ENCODE measurements around the gene HOXD8.

HOXD8 gene

GRCh38 chr2:176172007-176172894 lies 42.7 kb downstream of the HOXD8 start:
- Mint-ChIP-seq H3K4me3 (peak overlapping the region; percentile 80 to 95 (median 93)), H3K36me3 (ENCODE audit: low read depth) (peaks cover 27% of the 10 kb centered on the region), H3K27ac (peak overlapping the region; percentile 97 to 100 (median 99)), H3K9me3 (no peaks in the 10 kb centered on the region), H3K4me1 (peaks cover 77% of the 10 kb centered on the region), H3K27me3 (ENCODE audit: low read depth) (peaks cover 4% of the 10 kb centered on the region)
- TF ChIP-seq, protein P1, sequence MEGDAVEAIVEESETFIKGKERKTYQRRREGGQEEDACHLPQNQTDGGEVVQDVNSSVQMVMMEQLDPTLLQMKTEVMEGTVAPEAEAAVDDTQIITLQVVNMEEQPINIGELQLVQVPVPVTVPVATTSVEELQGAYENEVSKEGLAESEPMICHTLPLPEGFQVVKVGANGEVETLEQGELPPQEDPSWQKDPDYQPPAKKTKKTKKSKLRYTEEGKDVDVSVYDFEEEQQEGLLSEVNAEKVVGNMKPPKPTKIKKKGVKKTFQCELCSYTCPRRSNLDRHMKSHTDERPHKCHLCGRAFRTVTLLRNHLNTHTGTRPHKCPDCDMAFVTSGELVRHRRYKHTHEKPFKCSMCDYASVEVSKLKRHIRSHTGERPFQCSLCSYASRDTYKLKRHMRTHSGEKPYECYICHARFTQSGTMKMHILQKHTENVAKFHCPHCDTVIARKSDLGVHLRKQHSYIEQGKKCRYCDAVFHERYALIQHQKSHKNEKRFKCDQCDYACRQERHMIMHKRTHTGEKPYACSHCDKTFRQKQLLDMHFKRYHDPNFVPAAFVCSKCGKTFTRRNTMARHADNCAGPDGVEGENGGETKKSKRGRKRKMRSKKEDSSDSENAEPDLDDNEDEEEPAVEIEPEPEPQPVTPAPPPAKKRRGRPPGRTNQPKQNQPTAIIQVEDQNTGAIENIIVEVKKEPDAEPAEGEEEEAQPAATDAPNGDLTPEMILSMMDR (IDR thresholded peaks at IDR 0.05; ENCODE audit: unreplicated experiment in 3 of 3): no peak

DNA sequence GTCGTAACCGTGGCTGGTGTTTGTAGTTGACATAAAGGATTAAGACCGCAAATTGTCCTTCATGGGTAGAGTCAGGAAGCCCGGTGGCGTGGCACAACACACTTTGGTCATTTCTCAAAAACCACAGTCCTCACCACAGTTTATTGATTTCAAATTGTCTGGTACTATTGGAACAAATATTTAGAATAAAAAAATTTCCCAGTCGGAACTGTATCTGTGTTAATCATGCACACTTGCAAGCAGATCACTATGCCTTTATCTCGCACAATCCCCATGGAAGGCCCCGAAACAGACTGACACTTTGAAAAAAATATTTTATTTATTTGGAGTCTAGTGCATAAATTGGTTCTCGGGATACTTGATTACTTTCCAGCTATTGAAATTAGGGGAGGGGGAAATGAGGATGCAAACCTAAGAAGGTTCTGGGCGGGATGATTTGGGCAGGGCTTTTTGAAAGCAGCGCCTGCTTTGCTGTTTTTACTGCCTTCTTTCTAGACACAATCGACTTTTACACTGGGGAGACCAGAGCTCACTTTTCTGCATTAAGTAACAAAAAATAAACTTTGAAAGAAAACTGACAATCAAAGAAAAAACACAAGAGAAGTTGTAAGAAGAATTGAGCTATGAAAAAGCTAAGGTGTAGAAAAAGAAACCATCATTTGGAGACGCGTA lies 43.5 kb downstream of the HOXD8 start:
- Mint-ChIP-seq H3K4me3 (peak overlapping the region; percentile 80 to 95 (median 93)), H3K27me3 (ENCODE audit: low read depth) (peaks cover 11% of the 10 kb centered on the region), H3K4me1 (peaks cover 77% of the 10 kb centered on the region), H3K36me3 (ENCODE audit: low read depth) (peaks cover 19% of the 10 kb centered on the region), H3K9me3 (no peaks in the 10 kb centered on the region), H3K27ac (peak overlapping the region; percentile 97 to 100 (median 99))
- TF ChIP-seq, protein P1 (IDR thresholded peaks at IDR 0.05; ENCODE audit: unreplicated experiment in 3 of 3): no peak

GRCh38 chr2:176173567-176174381 lies 44.3 kb downstream of the HOXD8 start:
- Mint-ChIP-seq H3K4me3 (peak overlapping the region; percentile 80 to 95 (median 93)), H3K27ac (peak overlapping the region; percentile 97 to 100 (median 99)), H3K36me3 (ENCODE audit: low read depth) (peaks cover 19% of the 10 kb centered on the region), H3K27me3 (ENCODE audit: low read depth) (peaks cover 13% of the 10 kb centered on the region), H3K4me1 (peaks cover 82% of the 10 kb centered on the region), H3K9me3 (no peaks in the 10 kb centered on the region)
- TF ChIP-seq, protein P1 (IDR thresholded peaks at IDR 0.05; ENCODE audit: unreplicated experiment in 3 of 3): no peak

- Mint-ChIP-seq H3K4me1 (peaks cover 87% of the 10 kb centered on the region), H3K27me3 (ENCODE audit: low read depth) (peaks cover 19% of the 10 kb centered on the region), H3K27ac (peak overlapping the region; percentile 97 to 100 (median 99)), H3K36me3 (ENCODE audit: low read depth) (peaks cover 18% of the 10 kb centered on the region), H3K4me3 (peak overlapping the region; percentile 80 to 95 (median 93)), H3K9me3 (no peaks in the 10 kb centered on the region)
- TF ChIP-seq, protein P1 (IDR thresholded peaks at IDR 0.05; ENCODE audit: unreplicated experiment in 3 of 3): no peak
These were observed 44.9 kb downstream of the HOXD8 start for GRCh38 chr2:176174382-176174823.

DNA sequence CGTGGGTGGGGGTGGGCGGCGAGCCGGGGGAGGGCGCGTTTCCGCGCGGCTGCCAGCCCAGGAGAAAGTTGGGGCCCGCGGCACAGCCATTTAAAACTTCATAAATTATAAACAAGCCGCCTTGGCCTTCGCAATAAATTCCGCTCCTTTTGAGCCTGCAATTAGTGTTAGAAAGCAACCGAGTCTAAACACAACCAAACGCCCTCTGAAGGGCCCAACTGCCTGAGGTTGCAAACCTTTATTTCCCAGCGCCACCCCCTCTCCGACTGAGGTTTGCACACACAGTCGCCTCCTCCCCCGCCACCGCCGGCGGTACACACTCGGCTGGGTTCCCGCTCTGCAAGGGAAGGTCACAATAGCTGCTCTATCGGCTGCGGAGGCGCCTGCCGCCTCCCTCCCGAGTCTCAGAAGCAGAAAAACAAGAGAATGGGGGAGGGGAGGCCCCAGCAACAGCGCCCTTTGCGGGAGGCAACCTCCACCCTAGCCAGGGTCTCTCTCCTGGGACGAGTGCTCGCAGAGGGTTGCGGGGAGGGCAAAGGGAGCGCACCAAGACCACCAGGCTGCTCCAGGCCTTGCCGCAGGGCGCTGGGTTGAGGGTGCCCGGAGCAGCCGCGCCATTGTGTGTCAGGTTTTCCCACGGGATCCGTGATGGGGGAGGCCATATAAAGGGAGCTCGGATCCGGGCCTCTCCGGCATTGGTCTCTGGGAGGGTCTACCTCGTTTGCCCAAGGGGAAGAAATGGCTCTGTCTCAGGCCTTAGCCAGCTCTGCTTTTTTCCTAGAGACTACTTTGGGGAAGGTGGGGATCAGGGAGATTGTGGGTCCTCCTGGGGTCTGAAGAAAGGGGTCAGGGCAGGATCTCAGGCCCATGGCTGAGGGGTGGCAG lies 45.6 kb downstream of the HOXD8 start:
- TF ChIP-seq, protein P1 (IDR thresholded peaks at IDR 0.05; ENCODE audit: unreplicated experiment in 3 of 3): peak in 1 of 3 experiments; percentile 22
- peak overlapping the region; percentile 80 to 95 (median 93) for H3K4me3 Mint-ChIP-seq
- no peaks in the 10 kb centered on the region for H3K9me3 Mint-ChIP-seq
- H3K36me3 Mint-ChIP-seq (ENCODE audit: low read depth): peaks cover 12% of the 10 kb centered on the region
- peaks cover 84% of the 10 kb centered on the region for H3K4me1 Mint-ChIP-seq
- H3K27ac Mint-ChIP-seq: peak overlapping the region; percentile 97 to 100 (median 99)
- peaks cover 25% of the 10 kb centered on the region for H3K27me3 Mint-ChIP-seq (ENCODE audit: low read depth)
